ENCODE data around the gene ANTXR1. TPM values are rescaled to one million over a fixed set of nuclear protein-coding genes. Genes with fewer than 3 reads are reported as not detected.
"Not testable (repeated sequence)": the region's sequence is repeated elsewhere in the genome, so short reads cannot be mapped to it uniquely, and the experiment has no call there.

The ANTXR1 gene
- total and polyA plus RNA-seq, 9 of the 15 experiments (the other 6 are each of a cell fraction or from before 2014, with no cell fraction given): 0.07 to 1.00 (median 0.54) TPM

- intact Hi-C loops (cut with micrococcal nuclease) (no loop called here), in situ Hi-C loops (cut with MboI) (no loop called here)
- no peak overlapping the region for H3K4me3 ChIP-seq
- no TSS peak for BruUV-seq (replicated peaks)
- no peaks in the 10 kb centered on the region for H3K9me1 ChIP-seq (ENCODE audit: control insufficient read depth, insufficient read depth, low read length)
- no peaks in the 10 kb centered on the region for H3K36me3 ChIP-seq (ENCODE audit: control insufficient read depth, insufficient read depth, low read length)
- 0% methylated on average over 1 of the region's 1 CpG for WGBS (ENCODE audit: insufficient coverage, low coverage, missing lambda C conversion rate)
- POLR2A ChIA-PET: interaction anchor here (0.6 to 1.1 kb wide), 2 partner anchors 9 to 12 kb away, joined by 3 read pairs; no protein-coding TSS in a partner anchor
- H3K27ac ChIP-seq (ENCODE audit: extremely low read depth, low read depth, low read length): no peak overlapping the region
- peaks cover 8 to 29% of the 10 kb centered on the region in 2 experiments; a peak in 4 of 5 replicates for H3K27me3 ChIP-seq (ENCODE audit: control insufficient read depth in 2 of 2, insufficient read depth in 2 of 2, low read length in 2 of 2)
- no peak for ATAC-seq
- H3K4me1 ChIP-seq (replicated peaks in 1 of 2; ENCODE audit: control insufficient read depth in 2 of 2, insufficient read depth in 2 of 2, low read length in 2 of 2): peaks cover 14 to 15% of the 10 kb centered on the region in 2 experiments
- TF ChIP-seq RAD21 (CRISPR knock-in tag; conservative IDR thresholded peaks at IDR 0.05 in 1 of 2, IDR thresholded peaks at IDR 0.05 in 1 of 2) (0 out of 4 replicates have a peak, but pooled peaks of 1 of the 2 experiments have one; percentile 8), ZNF584 (CRISPR knock-in tag; IDR thresholded peaks at IDR 0.05; ENCODE audit: low read depth) (no peak), CBX3 (IDR thresholded peaks at IDR 0.05; ENCODE audit: borderline replicate concordance in 1 of 2, low read length in 2 of 2) (no peak)
- H3K9me3 ChIP-seq (replicated peaks; ENCODE audit: control insufficient read depth, insufficient read depth, low read depth, low read length): no peaks in the 10 kb centered on the region
- H3K9ac ChIP-seq (ENCODE audit: insufficient read depth in 1 of 2, low read depth in 2 of 2, low read length in 2 of 2): no peak overlapping the region
- no peak overlapping the region for H2AFZ ChIP-seq (ENCODE audit: low read depth, low read length)
- DNase-seq (ENCODE audit: extremely low read depth in 1 of 4, low spot score in 3 of 4): no peak
- H3K4me2 ChIP-seq (ENCODE audit: insufficient read depth, low read length): no peak overlapping the region
- CTCF ChIA-PET (ENCODE audit: low intra/inter-chr PET ratio): no interaction called here
- FAIRE-seq: no peak
- H3K79me2 ChIP-seq (ENCODE audit: control insufficient read depth, insufficient read depth, low read length): no peaks in the 10 kb centered on the region
- H4K20me1 ChIP-seq (replicated peaks; ENCODE audit: control insufficient read depth, insufficient read depth, low read length): no peaks in the 10 kb centered on the region; the same call in 1 of the 2 replicates
Observed at GRCh38 chr2:69173706-69174105, 160.7 kb downstream of the ANTXR1 start.

GRCh38 chr2:69174211-69174610, 161.2 kb downstream of the ANTXR1 start:
- DNase-seq (ENCODE audit: extremely low read depth in 1 of 4, low spot score in 3 of 4); H3K9me3 ChIP-seq (replicated peaks; ENCODE audit: control insufficient read depth, insufficient read depth, low read depth, low read length); FAIRE-seq; H3K27ac ChIP-seq (ENCODE audit: extremely low read depth, low read depth, low read length); H4K20me1 ChIP-seq (replicated peaks; ENCODE audit: control insufficient read depth, insufficient read depth, low read length); H2AFZ ChIP-seq (ENCODE audit: low read depth, low read length); H3K4me3 ChIP-seq; ATAC-seq; H3K9me1 ChIP-seq (ENCODE audit: control insufficient read depth, insufficient read depth, low read length); BruUV-seq (replicated peaks); in situ Hi-C loops (cut with MboI); H3K9ac ChIP-seq (ENCODE audit: insufficient read depth in 1 of 2, low read depth in 2 of 2, low read length in 2 of 2); CTCF ChIA-PET (ENCODE audit: low intra/inter-chr PET ratio); H3K79me2 ChIP-seq (ENCODE audit: control insufficient read depth, insufficient read depth, low read length); H3K4me2 ChIP-seq (ENCODE audit: insufficient read depth, low read length); intact Hi-C loops (cut with micrococcal nuclease); H3K36me3 ChIP-seq (ENCODE audit: control insufficient read depth, insufficient read depth, low read length): not testable (repeated sequence)
- 0% methylated on average over 5 of the region's 5 CpGs for WGBS (ENCODE audit: insufficient coverage, low coverage, missing lambda C conversion rate)
- Histone ChIP-seq H3K27me3 (ENCODE audit: control insufficient read depth in 2 of 2, insufficient read depth in 2 of 2, low read length in 2 of 2) (peaks cover 8 to 24% of the 10 kb centered on the region in 2 experiments; a peak in 4 of 5 replicates), H3K4me1 (replicated peaks in 1 of 2; ENCODE audit: control insufficient read depth in 2 of 2, insufficient read depth in 2 of 2, low read length in 2 of 2) (peaks cover 14 to 15% of the 10 kb centered on the region in 2 experiments)
- POLR2A ChIA-PET: interaction anchor here (0.6 kb wide), 1 partner anchor 13 kb away, joined by 3 read pairs; no protein-coding TSS in a partner anchor
